Calu3 (cell line): Measurements from ENCODE around the gene DDX56. TPM values are rescaled to one million over a fixed set of nuclear protein-coding genes. Genes with fewer than 3 reads are reported as not detected.
A peak's percentile ranks its signal among the peaks of the same experiment; 100 is the strongest.

Experiments
- BruUV-seq: library from RNA; stranded (reverse); fragments of 400-500 nt; replicated peaks from 2 replicates; lab custom pipeline; 2021; lab: Mats Ljungman, UMichigan
- CTCF ChIA-PET: fragments of 300-600 bp; sonication (Branson Sonifier 250); formaldehyde crosslinking; loops from one replicate; lab custom pipeline; 2022; ENCODE audit warnings: antibody characterized with exemption; lab: Charles Lee
- DNase-seq: peaks from one replicate; pipeline ENCODE4 v3.0.0; 2022
- H3K27ac Mint-ChIP-seq: one replicate; pipeline ENCODE4 v1.8.0; 2022; ENCODE audit warnings: mixed read lengths; ENCODE audit not compliant: unreplicated experiment
- H3K27me3 Mint-ChIP-seq: one replicate; pipeline ENCODE4 v1.8.0; 2022; ENCODE audit warnings: mixed read lengths; ENCODE audit not compliant: unreplicated experiment
- H3K36me3 Mint-ChIP-seq: one replicate; pipeline ENCODE4 v1.8.0; 2022; ENCODE audit warnings: mild to moderate bottlenecking, moderate library complexity, mixed read lengths; ENCODE audit not compliant: insufficient read depth, unreplicated experiment
- H3K4me1 Mint-ChIP-seq: one replicate; pipeline ENCODE4 v1.8.0; 2022; ENCODE audit warnings: mild to moderate bottlenecking, low read depth, mixed read lengths; ENCODE audit not compliant: unreplicated experiment
- H3K4me3 Mint-ChIP-seq: one replicate; pipeline ENCODE4 v1.8.0; 2022; ENCODE audit warnings: mild to moderate bottlenecking, low read depth, moderate library complexity, mixed read lengths; ENCODE audit not compliant: unreplicated experiment
- H3K9me3 Mint-ChIP-seq: one replicate; pipeline ENCODE4 v1.8.0; 2022; ENCODE audit warnings: low read depth, mixed read lengths; ENCODE audit not compliant: unreplicated experiment
- CTCF ChIP-seq: fragments of 200-600 bp; IDR thresholded peaks from one replicate; pipeline ENCODE4 v1.8.0; 2022; ENCODE audit warnings: antibody characterized with exemption; ENCODE audit not compliant: unreplicated experiment
- intact Hi-C: fragments of 100-400 bp; cut with micrococcal nuclease; formaldehyde crosslinking; loops from one replicate; pipeline ENCODE4 v1.10.0; 2022; ENCODE audit not compliant: unreplicated experiment
- total RNA-seq: library from RNA; stranded (reverse); gene quantifications from 2 replicates; pipeline ENCODE4 v1.2.3, GENCODE V29; 2022

Gene DDX56
- total RNA-seq, 1 experiment from 2014 or later: 157 TPM

GRCh38 chr7:44574287-44574872, 672 bp upstream of the DDX56 start:
- BruUV-seq: TSS peak; percentile 62
- no peaks in the 10 kb centered on the region for H3K27me3 Mint-ChIP-seq
- H3K4me3 Mint-ChIP-seq: peak overlapping the region; percentile 93
- H3K27ac Mint-ChIP-seq: peak overlapping the region; percentile 86
- H3K36me3 Mint-ChIP-seq: peaks cover 96% of the 10 kb centered on the region
- TF ChIP-seq CTCF: no peak
- DNase-seq: no peak
- intact Hi-C loops: loop anchor here (5.0 kb wide), 1 partner anchor 918 kb away; no protein-coding TSS in a partner anchor
- peaks cover 26% of the 10 kb centered on the region for H3K4me1 Mint-ChIP-seq
- H3K9me3 Mint-ChIP-seq: no peaks in the 10 kb centered on the region
- CTCF ChIA-PET: interaction anchor here (0.8 to 1.5 kb wide), 5 partner anchors 9 to 562 kb away, joined by 3 to 8 read pairs (median 6); partner anchors contain the start of gene NPC1L1

- Mint-ChIP-seq H3K4me1 (peaks cover 26% of the 10 kb centered on the region), H3K36me3 (peaks cover 90% of the 10 kb centered on the region), H3K27ac (peak overlapping the region; percentile 86), H3K4me3 (peak overlapping the region; percentile 93), H3K27me3 (no peaks in the 10 kb centered on the region), H3K9me3 (no peaks in the 10 kb centered on the region)
- TF ChIP-seq CTCF: no peak
- intact Hi-C loops: loop anchor here (5.0 kb wide), 1 partner anchor 920 kb away; no protein-coding TSS in a partner anchor
- no TSS peak for BruUV-seq
- DNase-seq: no peak
- CTCF ChIA-PET: interaction anchor here (1.4 to 1.5 kb wide), 2 partner anchors 11 to 38 kb away, joined by 5 to 6 read pairs; no protein-coding TSS in a partner anchor
Measured at GRCh38 chr7:44572771-44573170, 937 bp downstream of the DDX56 start.

- no peak for TF ChIP-seq CTCF
- CTCF ChIA-PET: no interaction called here
- no peaks in the 10 kb centered on the region for H3K9me3 Mint-ChIP-seq
- H3K27ac Mint-ChIP-seq: no peak overlapping the region
- H3K36me3 Mint-ChIP-seq: peaks cover 82% of the 10 kb centered on the region
- H3K4me1 Mint-ChIP-seq: peaks cover 28% of the 10 kb centered on the region
- no TSS peak for BruUV-seq
- no peak for DNase-seq
- H3K27me3 Mint-ChIP-seq: no peaks in the 10 kb centered on the region
- intact Hi-C loops: loop anchor here (5.0 kb wide), 2 partner anchors 223 to 922 kb away; no protein-coding TSS in a partner anchor
- H3K4me3 Mint-ChIP-seq: no peak overlapping the region
Measured at GRCh38 chr7:44569959-44570358, 3.7 kb downstream of the DDX56 start.

GRCh38 chr7:44568771-44569560, 4.7 kb downstream of the DDX56 start:
- intact Hi-C loops: loop anchor here (5.0 kb wide), 1 partner anchor 222 kb away; no protein-coding TSS in a partner anchor
- no peak for DNase-seq
- no peak for TF ChIP-seq CTCF
- H3K27me3 Mint-ChIP-seq: no peaks in the 10 kb centered on the region
- no peak overlapping the region for H3K4me3 Mint-ChIP-seq
- no TSS peak for BruUV-seq
- H3K9me3 Mint-ChIP-seq: no peaks in the 10 kb centered on the region
- H3K27ac Mint-ChIP-seq: no peak overlapping the region
- peaks cover 82% of the 10 kb centered on the region for H3K36me3 Mint-ChIP-seq
- peaks cover 29% of the 10 kb centered on the region for H3K4me1 Mint-ChIP-seq
- CTCF ChIA-PET: interaction anchor here (0.6 to 0.8 kb wide), 2 partner anchors 10 to 21 kb away, joined by 3 read pairs; no protein-coding TSS in a partner anchor
